Sigmoid colon (tissue), 4 donors: ENCODE results near the gene PADI6.

ENCODE experiments used
- CTCF ChIP-seq, 4 experiments: fragments of 450-650 bp in 3 of 4; fragments of 200-600 bp in 1 of 4; IDR thresholded peaks; one replicate each; pipeline ENCODE4 v1.5.1; 2016 to 2019; ENCODE audit warnings: antibody characterized with exemption in 4 of 4, mild to moderate bottlenecking in 3 of 4, moderate library complexity in 2 of 4
- EP300 ChIP-seq, 4 donors: sonication (generic); formaldehyde crosslinking; IDR thresholded peaks; one replicate each; pipeline ENCODE4 v1.6.1; 2017; ENCODE audit warnings: antibody characterized with exemption in 4 of 4
- POLR2A ChIP-seq, 2 donors: fragments of 450-650 bp; IDR thresholded peaks; one replicate each; pipeline ENCODE4 v1.6.1; 2016; ENCODE audit warnings: antibody characterized with exemption in 2 of 2, mild to moderate bottlenecking in 2 of 2, moderate library complexity in 2 of 2

- no peak for TF ChIP-seq CTCF (IDR thresholded peaks at IDR 0.05)
- TF ChIP-seq POLR2A (IDR thresholded peaks at IDR 0.05) = no peak
- TF ChIP-seq EP300 (IDR thresholded peaks at IDR 0.05) = peak in 1 of 4 donors; percentile 44
Measured at GRCh38 chr1:17423781-17424245, 51.8 kb downstream of the PADI6 start.
